Suppressor macrophage (primary cell): Measurements from ENCODE around the gene OR1A2.
"Not testable (repeated sequence)": the region's sequence is repeated elsewhere in the genome, so short reads cannot be mapped to it uniquely, and the experiment has no call there.

Experiments used
- DNase-seq, 4 experiments: peaks; one replicate each; pipeline ENCODE4 v3.0.0-alpha.2; 2020 to 2022
- total RNA-seq, 17 experiments: gene quantifications; one replicate each; lab custom pipeline; 2026; ENCODE audit warnings: mixed read lengths in 6 of 17, inconsistent platforms in 3 of 17; lab: John Stamatoyannopoulos, UW

OR1A2 gene
- 0 to 0.33 (median 0) reads per million in 17 experiments for total RNA-seq

- no peak for DNase-seq
Measured at GRCh38 chr17:3197219-3197618, at the start of gene OR1A2. Gene OR1A2, plus strand, starts transcription at chr17:3197519. Its CDS starts 0 bp downstream, at chr17:3197519.

- peak in 2 of 4 experiments; percentile 35 to 42 for DNase-seq
Measured at GRCh38 chr17:3157218-3157617, 40.1 kb upstream of the OR1A2 start.

- peak; percentile 25 to 82 (median 60) for DNase-seq
Measured at GRCh38 chr17:3167574-3167973, 29.7 kb upstream of the OR1A2 start.

- no peak for DNase-seq
Measured at GRCh38 chr17:3189961-3190360, 7.4 kb upstream of the OR1A2 start.

- no peak for DNase-seq
Measured at GRCh38 chr17:3207367-3207766, 10.0 kb downstream of the OR1A2 start, which contains the start of gene OR1A1. Gene OR1A1, plus strand, starts transcription at chr17:3207667. Its CDS starts 7,954 bp downstream, at chr17:3215621.

- DNase-seq, result no peak
Measured at GRCh38 chr17:3208484-3208883, 11.2 kb downstream of the OR1A2 start.

GRCh38 chr17:3213001-3213400, 15.7 kb downstream of the OR1A2 start:
- no peak for DNase-seq

- DNase-seq, result no peak
Measured at GRCh38 chr17:3213587-3213986, 16.3 kb downstream of the OR1A2 start.

GRCh38 chr17:3219978-3220377, 22.7 kb downstream of the OR1A2 start:
- not testable (repeated sequence) for DNase-seq

- no peak for DNase-seq
Measured at GRCh38 chr17:3221850-3222249, 24.5 kb downstream of the OR1A2 start.

- DNase-seq, result peak; percentile 3 to 27 (median 7)
Measured at GRCh38 chr17:3222505-3222904, 25.2 kb downstream of the OR1A2 start.

- DNase-seq, result not testable (repeated sequence)
Measured at GRCh38 chr17:3224721-3225352, 27.5 kb downstream of the OR1A2 start.

- not testable (repeated sequence) for DNase-seq
Measured at GRCh38 chr17:3232300-3232699, 35.0 kb downstream of the OR1A2 start.

GRCh38 chr17:3238685-3239084, 41.4 kb downstream of the OR1A2 start:
- peak; percentile 56 to 79 (median 68) for DNase-seq

GRCh38 chr17:3241044-3241443, 43.7 kb downstream of the OR1A2 start:
- DNase-seq, result not testable (repeated sequence)

- DNase-seq, result peak; percentile 12 to 66 (median 44)
Measured at GRCh38 chr17:3244841-3245240, 47.5 kb downstream of the OR1A2 start.
